Ammon's horn (tissue), 1 donor: ENCODE data around the gene RIMBP2.
"Not testable (repeated sequence)": the region's sequence is repeated elsewhere in the genome, so short reads cannot be mapped to it uniquely, and the experiment has no call there.

Source experiments
- DNase-seq: peaks from one replicate; pipeline ENCODE4 v3.0.0-alpha.2; 2016; ENCODE audit warnings: low spot score

Gene RIMBP2

DNA sequence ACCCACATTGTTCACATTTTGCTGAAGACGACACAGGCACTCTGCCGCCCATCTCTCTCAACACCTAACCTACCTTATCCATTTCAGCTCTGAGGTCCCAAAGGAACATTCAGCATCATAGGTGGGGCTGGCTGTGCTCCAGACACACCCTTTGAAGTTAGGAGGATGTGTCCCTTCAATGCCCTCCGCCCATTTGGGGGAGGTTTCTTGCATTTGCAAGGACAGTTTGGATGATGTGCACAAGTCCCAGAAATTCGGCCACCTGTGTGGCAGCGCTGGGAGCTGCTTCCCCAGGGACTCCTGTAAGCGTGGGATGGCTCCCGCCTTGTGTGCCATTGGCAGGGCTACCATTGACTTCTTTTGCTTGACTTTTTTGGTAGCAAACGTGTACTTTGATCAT is 113.8 kb downstream of the RIMBP2 start:
- DNase-seq = no peak

DNA sequence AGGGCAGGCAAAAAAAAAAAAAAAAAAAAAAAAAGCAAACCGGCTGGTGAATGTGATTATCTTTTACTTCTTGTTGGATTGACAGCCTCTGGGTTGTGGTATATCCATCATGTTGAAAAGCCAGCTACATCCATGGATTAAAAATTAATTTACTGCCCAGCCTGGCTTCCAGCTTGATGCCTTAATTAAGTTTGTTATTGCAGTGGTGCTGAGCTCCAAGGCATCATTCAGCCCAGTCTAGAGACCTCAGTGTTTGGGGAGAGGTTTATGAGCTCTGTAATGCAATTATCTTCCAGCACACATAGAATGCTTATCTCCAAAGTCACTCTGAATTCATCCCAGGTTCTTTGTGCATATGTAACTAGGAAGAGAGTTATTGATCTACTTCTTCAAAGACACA is 114.8 kb downstream of the RIMBP2 start:
- no peak for DNase-seq

DNA sequence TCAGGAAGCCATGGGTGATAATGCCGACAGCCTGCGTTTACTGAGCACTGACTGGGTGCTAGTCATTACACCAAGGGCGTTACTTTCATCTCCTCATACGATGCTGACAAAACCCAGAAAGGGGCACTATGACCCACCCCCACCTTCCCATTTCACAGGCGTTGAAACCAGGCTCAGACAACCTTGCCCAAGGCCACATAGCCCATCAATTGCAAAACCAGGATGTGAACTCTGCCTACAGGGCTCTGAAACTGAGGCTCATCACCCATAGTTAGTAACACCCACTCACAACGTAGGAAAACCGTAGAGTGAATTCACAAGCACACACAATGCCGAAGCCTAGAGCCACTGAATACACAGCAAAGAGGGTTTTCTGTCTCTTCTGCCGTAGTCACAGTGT is 119.9 kb downstream of the RIMBP2 start:
- DNase-seq = no peak

DNA sequence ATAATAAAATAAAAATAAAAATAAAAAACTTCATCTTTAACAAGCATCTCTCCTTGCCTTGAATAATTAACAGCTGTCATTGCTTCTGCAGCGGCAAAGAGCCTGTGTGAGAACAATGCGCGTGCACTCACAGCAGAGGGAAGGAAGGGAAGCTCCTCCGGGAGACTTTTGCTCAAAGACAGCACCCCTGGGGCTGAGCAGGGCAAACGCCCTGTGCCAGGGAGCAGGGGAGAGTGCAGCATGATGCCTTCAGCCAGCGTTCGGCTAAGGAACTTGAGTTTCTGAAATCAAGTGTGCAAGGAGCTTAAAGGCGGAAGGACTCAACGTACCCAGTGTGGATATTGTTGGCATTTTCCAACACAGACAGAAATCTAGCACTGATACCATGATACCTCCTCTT is 120.5 kb downstream of the RIMBP2 start:
- no peak for DNase-seq

DNA sequence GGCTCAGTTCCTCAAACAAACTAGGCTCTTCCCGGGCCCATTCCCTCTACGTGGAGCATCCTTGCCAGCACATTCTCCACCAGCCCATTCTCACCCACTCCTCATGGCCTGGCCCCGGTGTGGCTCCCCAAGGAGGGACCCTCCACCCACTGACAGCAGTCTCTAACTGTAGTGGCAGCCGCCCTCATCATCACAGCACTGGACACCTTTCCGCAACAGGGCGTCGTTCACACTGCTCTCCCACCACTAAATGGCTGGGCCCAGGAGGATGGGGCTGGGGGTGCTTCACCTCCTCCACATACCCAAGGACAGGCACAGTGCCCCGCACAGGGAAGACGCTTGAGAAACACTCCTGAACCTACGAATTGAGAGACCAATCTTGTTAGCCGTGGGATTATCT is 123.0 kb downstream of the RIMBP2 start:
- DNase-seq = no peak

DNA sequence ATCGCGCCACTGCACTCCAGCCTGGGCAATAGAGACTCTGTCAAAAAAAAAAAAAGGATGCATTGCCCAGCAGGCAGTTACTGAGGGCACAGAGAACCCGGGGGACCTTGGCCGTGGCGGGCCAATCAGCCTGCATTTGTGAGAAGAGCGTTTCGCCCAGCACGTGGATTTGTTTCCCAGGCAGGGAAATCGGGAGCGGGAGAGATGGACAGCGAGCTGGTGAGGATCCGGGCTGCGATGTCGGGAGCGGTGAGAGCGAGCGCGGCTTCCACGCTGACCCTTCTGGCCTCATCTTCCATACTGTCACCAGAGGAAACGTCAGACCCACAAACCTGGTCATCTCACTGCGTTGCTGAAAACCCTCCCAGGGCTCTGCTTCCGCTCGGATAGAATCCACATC is 123.5 kb downstream of the RIMBP2 start:
- DNase-seq = no peak

DNA sequence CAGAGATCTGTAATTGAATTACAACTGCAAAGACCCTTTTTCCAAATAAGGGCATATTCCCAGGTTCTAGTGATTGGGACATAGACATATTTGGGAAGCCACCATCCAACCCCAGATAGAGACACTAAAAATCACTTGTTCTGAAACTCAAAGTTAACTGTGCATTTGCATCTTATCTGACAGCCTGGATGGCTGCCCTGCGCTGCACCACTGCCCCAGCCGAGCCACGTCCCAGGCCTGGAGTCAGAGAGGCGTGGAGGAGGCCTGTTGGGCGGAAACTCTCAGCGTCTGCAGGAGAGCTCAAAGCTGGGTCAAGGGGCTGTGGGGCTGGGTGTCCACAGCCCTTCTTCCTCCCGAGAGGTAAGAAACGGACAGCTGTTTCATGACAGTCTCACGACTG is 124.4 kb downstream of the RIMBP2 start:
- DNase-seq = no peak

DNA sequence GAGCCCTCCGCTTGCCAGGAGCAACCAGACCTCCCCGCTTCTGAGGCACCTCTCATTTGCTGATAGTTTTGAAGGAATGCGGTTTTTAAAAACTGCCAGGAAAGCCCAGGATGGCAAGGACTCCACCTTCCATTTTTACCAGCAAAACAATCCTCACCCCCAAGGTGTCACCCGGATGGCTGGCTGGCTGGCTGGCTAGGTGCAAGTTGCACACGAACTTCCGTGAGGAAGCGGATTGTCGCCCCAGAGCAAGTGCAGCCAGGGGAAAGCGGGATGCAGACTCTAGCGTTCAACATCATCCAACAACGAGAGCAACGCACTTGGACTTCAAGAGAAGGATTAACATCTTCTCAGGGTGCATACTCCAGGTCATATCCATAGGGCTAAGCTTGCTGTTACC is 125.4 kb downstream of the RIMBP2 start:
- DNase-seq = no peak

DNA sequence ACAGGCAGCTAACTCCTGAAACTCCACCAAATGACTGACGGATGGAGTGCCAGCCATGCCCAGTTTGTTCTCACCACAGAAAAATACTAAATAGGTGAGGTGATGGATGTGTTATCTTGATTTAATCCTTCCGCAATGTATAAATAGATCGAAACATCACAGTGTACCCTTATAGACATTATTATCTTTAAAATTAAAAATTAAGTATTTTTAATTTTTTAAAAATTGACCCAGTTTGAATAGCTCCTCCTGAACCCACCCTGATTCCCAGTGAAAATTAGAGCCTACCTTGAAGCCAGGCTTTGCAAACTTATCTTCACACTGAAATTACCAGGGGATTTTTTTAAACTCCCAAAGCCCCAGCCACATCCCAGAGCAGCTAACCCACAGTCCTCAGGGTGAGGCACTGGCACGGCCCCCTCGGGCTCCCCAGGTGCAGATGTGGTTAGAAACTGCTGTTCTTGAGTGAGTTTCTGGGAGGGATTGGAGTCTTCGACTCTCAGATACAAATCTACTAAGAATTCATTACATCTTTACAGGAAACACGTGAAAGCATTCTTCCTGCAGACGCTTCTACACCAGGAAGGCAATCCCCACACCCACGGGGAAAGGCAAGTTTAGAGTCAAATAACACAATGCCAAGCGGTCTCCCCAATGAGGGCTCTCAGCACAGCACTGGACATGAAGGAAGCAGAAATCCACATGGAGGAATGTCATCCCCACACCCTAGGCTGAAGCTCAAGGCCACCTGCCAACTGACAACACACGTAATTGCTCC is 126.4 kb downstream of the RIMBP2 start:
- no peak for DNase-seq

DNA sequence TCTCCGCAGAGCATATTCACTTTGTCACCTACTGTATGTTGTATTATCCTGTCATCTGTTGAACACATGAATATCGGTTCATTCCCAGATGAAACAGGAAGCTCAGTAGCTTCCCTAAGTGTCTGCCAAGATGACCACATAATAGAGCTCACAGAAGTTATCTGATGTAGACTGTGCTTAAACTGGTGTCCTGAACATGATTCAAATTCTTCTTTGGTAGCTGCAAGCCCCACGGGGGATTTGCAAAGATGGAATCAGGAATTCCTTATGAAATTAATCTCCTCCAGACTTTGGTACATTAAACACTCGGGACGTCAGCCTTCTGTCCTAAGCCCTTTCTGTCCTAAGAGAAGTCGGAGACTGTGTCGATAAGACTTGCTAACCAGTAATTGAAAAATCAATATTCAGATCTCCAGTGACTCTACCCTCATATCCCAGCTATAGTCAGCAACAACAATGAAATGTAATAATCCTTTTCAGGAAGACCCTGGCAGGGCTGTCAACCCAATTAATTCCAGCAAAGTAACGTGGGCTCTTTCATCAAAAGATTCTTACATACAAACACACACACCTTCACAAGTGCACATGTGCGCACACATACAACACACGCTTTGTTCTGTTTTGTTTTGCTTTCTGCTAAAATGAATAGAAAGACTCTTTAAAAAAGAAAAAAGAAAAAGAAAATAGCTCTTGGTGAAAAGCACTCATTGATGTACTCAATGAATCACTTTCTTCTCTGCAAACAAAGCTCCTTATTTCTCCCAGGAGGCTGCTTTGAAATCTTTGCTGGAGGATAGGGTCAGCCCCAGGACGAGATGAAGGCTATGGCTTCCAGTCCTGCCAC is 127.2 kb downstream of the RIMBP2 start:
- no peak for DNase-seq

DNA sequence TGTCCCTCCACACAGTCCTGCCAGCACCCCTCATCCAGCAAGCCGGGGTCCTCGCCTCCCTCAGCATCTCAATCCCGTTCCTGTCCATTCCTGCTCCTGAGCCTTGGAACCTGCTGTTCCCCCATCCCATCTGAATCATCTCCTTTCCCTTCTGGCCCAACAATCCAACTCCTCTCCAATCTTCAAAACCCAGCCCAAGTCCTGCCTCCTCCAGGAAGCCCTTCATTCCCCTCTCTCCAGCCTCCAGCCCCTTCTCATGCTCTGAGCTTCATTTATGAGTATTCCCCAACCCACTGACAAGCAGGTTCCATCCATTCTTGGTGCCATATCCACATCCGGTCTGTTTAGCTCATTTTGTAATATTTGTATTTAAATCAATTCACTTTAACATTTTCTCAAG is 128.1 kb downstream of the RIMBP2 start:
- no peak for DNase-seq

DNA sequence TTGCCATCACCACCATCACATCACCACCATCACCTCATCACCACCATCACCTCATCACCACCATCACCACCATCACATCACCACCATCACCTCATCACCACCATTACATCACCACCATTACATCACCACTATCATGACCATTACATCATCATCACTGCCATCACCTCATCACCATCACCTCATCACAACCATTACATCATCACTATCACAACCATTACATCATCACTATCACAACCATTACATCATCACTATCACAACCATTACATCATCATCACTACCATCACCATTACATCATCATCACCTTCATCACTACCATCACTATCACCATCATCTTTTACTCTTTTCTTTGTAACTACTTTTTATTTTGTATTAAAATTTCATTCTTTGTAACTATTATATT is 131.6 kb downstream of the RIMBP2 start:
- DNase-seq = not testable (repeated sequence)

DNA sequence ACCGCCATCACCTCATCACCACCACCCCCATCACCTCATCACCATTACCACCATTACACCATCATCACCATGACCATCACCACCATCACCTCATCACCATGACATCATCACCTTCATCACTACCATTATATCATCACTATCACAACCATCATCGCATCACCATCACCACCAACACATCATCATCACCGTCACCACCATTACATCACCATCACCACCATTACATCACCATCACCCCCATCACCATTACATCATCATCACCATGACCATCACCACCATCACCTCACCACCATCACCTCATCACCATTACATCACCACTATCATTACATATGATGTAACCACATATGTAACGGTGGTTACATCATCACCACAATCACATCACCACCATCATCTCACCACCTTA is 132.3 kb downstream of the RIMBP2 start:
- no peak for DNase-seq

DNA sequence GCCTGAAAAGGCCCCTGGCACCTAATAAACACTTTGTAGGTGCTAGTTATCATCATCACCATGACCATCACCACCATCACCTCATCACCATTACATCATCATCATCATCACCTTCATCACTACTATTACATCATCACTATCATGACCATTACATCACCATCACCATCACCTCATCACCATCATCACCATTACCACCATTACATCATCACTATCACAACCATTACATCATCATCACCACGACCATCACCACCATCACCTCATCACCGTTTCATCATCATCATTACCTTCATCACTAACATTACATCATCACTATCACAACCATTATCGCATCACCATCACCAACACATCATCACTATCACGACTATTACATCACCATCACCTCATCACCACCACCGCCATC is 132.8 kb downstream of the RIMBP2 start:
- DNase-seq = no peak

DNA sequence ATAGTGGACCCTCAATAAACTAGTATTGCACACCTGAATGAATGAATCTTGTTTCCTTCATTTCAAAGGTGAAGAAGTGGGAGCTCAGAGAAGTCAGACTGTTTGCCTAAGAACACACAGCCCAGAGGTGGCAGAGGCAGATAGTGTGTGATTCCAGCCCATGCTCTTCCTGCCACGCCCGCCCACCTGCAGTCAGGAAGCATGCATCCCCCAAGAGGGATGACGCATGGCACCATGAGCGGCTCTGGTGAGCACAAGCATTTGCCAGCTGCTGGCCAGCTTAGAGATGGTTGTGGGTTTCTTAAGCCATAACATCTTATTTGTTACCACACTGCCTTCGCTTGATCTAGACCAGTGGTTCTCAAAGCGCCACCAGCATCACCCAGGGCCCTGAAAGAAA is 133.8 kb downstream of the RIMBP2 start:
- DNase-seq = no peak

DNA sequence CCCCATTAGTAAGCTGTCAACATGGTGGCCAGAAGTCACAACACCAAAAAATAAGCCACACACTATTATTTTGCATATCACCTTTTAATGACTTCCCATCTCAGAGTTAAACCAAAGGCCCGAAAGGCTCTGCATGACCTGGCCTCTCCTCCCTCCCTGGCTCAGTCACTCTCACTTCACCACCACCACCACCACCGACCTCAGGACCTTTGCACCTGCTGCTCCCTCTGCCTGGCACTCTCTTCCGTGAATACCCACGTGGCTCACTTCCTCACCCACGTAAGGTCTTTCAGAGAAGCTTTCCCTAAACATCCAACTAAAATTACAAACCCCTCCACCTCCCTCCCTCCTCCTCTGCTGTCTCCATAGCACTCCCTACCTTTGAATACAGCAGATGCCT is 134.3 kb downstream of the RIMBP2 start:
- DNase-seq = no peak

DNA sequence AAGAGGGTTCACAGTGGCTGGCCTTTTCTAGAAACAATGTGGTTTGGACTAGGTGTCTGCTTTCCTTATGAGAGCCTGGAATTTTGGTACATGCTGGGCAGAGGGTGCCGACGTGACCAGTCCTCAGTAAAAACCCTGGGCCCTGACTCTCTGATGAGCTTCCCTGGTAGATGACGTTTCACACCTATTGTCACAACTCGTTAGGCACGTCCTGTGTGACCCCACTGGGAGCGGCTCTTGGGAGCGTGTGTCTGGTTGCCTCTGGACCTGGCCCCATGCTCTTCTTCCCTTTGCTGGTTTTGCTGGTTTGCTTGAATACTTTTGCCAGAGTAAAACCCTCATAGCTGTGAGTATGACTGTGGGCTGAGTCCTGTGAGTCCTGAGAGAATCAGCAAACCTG is 136.9 kb downstream of the RIMBP2 start:
- DNase-seq = no peak

DNA sequence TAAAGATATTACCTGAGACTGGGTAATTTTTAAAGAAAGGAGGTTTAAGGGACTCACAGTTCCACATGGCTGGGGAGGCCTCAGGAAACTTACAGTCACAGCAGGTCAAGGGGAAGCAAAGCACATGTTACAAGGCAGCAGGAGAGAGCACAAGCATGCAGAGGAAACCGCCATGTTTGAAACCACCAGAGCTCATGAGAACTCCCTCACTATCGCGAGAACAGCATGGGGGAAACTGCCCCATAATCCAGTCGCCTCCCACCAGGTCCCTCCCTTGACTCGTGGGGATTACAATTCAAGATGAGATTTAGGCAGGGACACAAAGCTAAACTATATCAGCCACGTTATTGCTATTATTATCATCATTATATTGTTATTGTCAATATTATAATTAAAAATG is 138.7 kb downstream of the RIMBP2 start:
- no peak for DNase-seq

DNA sequence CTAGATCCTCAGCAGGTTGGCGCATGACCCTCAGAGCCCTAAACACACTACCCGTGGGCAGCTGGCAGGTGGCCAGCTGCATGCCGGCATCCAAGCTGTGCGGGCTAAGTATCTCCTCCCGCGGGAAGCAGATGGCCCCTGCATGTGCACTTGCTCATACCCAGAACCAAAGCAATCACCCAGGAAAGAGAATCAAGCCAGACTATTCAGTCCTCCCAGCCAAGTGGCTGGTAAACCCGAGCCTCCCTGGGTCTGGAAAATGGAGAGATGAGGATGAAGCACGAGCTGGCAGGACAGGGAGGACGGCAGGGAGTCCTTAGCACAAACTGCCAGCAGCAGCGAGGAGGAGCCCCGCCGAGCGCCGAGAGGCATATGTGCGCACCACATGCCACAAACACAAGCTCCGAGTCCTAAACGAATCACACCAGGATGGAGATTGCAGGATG is 139.7 kb downstream of the RIMBP2 start:
- DNase-seq = peak; percentile 48

DNA sequence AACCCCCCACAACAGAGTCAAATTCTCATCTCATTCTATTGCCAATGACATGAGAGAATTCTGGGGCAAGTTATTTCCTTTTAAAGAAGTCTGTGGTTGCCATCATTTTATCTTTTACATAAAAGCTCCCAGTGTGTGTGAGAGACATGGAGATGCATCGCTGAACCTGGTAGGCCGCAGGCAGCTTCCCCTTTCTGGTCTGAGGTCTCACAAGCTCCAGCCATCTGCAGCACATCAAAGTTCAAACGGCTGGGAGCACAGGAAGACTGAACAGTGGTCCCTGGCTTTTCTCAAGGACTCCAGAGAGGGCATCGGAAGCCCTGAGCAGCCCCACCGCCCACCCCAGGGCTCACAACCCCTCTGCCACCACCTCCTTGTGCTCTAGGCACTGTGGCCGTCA is 141.7 kb downstream of the RIMBP2 start:
- no peak for DNase-seq

DNA sequence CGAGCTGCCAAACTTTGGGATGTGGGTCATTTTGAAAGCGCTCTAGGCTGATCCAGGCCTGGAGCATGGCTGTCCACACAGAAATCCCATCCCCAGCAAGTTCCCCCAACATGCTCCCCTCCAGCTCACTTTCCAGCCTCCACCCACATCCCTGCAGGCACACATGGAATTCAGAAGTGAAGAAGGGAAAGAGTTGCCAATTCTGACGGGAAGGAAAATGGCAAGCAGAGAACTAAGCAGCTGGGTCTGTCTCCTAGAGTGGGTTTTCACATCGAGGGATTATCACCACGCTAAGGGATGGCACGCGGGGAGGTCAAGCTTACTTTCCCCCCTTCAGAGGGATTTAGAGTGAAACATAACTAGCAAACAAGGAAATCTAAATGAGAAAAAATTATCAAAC is 142.3 kb downstream of the RIMBP2 start:
- DNase-seq = no peak

DNA sequence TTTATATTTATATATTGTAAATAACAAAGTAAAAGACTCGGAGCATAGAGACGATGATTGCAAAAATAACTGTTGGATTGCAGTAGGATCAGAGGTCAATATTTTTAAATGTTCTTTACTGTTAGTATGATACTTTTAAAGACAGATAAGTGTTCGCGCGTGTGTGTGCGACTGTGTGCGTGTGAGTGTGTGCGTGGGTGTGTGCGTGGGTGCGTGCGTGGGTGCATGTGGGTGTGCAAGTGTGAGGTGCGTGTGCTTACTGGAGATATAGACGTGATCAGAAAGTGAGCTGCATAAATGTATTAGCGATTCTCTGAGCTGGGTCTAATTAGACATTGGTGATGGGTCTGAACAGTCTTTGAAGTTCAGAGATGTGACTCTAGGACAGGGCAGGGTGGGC is 142.9 kb downstream of the RIMBP2 start:
- DNase-seq = no peak

DNA sequence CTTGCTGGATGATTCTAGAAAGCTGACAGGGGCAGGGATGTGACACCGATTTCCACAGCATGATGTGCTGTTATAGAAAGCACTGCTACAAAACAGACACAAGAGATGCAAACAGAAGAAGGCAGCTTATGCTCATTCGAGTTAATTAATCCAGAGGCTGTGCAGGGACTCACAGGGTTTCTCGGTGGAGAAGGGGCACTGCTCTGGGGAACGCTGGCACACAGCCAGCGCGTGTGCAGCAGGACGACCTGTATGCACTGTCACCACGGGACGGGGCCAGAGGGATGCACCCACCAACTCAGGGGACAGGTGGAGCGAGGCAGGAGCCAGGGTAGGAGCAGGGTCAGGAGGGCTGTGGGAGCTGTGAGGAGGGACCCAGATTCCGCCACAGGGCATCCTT is 143.5 kb downstream of the RIMBP2 start:
- DNase-seq = peak; percentile 8

DNA sequence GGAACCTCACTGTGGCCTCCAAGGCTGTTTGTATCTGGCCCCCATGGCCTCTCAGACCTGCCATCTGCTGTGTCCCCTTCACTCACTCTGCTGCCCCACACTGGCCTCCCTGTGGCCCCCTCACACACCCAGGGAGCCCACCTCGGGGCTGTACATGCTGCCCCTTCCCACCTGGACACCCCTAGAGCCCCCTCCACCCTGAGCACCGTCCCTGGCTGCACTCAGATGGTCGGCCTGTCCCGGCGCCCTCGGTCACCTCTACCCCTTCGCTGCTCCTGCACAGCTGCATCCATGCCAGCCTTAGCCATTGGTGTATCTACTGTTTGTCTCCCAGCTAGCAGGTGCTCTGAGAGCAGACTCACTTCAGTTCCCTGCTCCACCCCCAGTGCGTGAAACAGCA is 144.4 kb downstream of the RIMBP2 start:
- DNase-seq = no peak
